Mucosa of gallbladder (tissue), 1 donor: ENCODE results near the gene PPP1R2B. TPM values are rescaled to one million over a fixed set of nuclear protein-coding genes. Genes with fewer than 3 reads are reported as not detected.
A peak's percentile ranks its signal among the peaks of the same experiment; 100 is the strongest.
"Not testable (repeated sequence)": the region's sequence is repeated elsewhere in the genome, so short reads cannot be mapped to it uniquely, and the experiment has no call there.

Source experiments
- DNase-seq: peaks from one replicate; pipeline ENCODE4 v3.0.0-alpha.2; 2020; ENCODE audit warnings: low spot score
- total RNA-seq: library from RNA; stranded (reverse); gene quantifications from one replicate; pipeline ENCODE4 v1.2.1, GENCODE V29; 2021
- donor health status: DM: no; HTN: no; CAD: no.

Gene PPP1R2B
- not detected for total RNA-seq

DNA sequence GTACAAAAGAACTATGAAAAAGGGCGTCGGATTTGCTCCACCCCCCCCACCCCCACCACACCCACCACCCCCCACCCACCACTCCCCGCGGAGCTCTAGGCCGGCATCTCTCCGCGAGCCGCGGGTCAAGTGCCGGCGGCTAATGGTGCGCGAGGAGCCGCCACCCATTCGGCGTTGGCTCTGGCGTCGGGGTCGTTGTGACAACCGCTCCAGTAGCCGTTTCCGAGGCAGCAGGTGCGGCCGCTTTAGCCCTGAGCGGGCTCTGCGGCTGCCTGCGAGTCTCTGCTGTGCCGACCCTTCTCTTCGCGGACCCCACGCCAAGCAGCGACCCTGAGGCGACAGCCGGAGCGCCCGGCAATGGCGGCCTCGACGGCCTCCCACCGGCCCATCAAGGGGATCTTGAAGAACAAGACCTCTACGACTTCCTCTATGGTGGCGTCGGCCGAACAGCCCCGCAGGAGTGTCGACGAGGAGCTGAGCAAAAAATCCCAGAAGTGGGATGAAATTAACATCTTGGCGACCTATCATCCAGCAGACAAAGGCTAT is at the start of gene PPP1R2B:
Gene PPP1R2B, plus strand, starts transcription at position 90 of the 546 bp plus-strand sequence. Its CDS starts 268 bp downstream, at position 358.
- DNase-seq = no peak

DNA sequence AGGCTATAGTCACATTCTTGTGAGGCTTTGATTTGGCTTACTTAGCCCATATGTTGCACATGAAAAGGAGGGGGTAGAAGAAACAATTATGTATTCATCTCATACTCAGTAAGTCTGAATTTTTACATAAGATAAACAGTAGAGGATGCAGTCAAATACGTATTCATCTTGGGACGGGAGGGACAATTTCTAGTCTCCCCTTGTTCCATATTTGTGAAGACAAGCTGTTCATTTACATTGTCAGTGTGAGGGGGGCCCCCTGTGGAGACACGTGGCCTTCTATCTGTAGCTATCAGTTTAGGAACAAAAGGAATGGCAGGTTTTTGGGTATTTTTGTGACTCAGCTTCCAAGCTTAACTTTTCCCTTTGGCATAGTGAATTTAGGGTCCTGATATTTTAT is 49.2 kb upstream of the PPP1R2B start:
- DNase-seq = no peak

DNA sequence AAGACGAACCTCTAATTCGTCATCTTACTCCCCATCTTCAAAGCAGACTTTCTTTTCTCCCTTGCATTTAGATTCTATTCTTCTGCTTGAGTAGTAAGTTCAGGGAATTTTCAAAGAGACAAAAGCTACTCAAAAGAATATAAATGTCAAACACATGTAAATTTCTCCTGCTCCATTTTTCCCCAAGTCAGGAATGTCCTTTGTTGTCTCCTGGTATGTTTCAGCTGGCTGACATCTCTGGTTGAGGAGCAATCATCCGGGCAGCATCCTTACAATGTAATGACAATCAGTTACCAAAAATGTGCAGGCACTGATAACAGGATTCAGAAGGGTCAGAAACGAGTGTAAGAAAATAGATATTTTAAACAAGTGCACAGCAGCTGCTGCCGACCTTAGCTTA is 47.6 kb upstream of the PPP1R2B start:
- no peak for DNase-seq

DNA sequence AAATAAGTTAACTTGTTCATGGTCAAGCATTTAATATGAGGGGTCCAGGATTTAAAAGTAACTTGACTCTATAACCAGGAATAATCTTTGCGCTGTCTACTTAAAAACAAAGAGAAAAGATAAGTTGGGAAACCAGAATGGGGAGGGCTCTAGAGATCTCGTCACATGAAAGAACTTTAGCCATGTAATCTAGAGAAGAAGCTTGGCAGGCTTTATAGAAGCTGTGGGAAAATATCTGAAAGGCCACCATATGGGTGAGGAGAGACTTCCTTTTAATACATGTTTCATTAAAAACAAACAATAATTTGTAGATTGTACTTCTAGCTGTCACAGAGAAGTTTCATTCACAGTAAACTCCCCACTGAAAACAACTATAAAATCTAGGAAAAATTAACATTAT is 46.7 kb upstream of the PPP1R2B start:
- no peak for DNase-seq

DNA sequence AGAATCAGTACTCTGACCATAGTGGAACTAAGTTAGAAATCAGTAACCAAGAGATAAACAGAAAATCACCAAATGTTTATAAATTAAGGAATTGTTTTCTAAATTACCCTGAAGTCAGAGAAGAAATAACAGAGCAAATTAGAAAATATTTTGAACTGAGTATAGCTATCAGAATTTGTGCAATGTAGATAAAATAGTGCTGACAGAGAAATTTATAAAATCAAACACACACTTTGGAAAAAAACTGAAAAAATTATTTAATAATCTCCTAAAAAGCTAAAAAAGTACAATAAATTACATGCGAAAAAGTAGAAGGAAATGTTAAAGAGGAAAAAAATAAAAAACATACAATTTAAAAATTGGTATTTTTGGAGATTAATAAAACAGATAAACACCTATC is 37.1 kb upstream of the PPP1R2B start:
- DNase-seq = no peak

DNA sequence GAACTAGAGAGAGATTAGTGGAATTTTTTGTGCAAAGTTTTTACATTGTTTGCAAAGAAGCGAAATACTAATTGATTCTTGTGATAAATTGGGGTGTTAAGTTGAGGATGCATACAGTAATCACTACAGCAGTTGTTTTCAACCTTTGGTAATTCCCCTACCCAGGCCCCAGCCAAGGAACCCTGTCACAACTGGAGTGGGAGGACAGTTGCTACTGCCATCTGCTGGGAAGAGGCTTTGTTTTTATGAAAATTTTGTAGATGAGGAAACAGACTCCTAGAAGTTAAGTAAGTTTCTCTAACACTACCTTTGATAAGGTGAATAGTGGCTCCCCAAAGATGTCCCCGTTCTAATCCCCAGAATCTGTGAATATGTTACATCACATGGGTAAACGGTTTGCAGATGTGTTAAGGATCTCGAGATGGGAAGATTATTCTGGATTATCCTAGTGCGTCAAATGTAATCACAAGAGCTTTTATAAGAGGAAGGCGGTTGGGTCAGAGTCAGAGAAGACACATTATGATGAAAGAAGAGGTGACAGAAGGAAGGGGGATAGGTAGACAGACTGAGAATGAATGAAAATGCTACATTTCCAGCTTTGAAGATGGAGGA is 34.0 kb upstream of the PPP1R2B start:
- peak; percentile 29 for DNase-seq

DNA sequence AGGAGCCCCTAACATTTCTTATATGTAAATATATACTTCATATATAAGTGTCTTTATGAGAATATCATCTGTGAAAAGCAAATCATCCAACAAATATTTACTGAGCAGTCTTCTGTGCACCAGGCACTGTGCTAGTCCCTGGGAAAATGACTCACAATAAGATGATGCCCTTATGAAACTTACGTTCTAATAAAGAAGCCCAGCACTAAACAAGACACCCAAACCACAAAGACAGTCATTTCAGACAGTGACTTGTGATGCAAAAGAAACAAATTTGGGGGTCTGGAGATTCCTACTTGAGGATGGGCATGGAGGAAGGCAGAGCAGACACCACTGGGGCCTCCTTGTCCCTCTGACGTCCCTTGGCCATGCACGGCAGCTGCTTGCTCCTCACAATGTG is 30.6 kb upstream of the PPP1R2B start:
- DNase-seq = no peak

DNA sequence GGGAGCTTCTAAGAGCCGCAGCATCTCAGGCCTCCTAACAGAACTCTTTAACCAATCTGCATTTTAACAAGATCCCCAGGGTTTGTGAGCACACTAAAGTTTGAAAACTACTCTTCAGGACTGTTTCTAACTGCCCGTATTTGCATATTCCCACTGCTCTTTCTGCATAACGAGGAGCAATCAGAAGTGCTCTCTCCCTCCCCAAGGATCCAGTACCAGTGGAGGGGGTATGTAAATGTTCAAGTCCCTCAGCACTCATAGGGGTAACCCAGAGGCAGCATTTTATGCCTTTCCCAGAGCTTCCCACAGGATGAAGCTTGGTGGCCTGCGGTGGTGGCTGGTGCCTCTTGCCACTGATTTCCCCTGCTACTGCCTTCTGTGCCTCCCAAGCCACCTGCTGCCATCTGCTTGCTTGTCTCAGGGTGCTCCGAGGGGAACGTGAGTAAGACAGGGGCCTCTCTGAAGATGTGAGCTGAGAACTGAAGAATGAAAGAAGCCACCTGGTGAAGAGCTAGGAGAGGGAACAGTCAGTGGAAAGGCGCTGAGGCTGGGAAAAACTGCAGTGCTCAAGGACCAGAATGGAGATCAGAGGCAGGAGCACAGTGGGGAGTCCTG is 30.0 kb upstream of the PPP1R2B start:
- no peak for DNase-seq

DNA sequence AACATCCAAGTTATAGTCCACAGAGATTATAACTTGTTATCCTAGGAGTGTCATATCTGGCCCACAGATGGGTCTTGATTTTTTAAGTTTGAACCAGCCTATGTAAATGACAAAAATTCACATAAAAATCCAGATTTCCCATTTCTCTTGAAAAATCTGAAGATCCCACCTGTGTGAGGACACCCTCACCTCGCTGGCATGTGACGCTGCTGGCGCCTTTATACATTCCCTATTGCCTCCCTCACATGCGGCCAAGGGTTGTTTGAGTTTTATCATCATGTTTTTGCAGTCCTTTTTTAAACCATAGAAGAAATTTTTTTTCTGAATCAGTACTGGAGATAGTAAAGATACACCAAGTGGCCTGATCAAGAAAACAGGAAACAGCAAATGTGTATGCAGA is 25.9 kb upstream of the PPP1R2B start:
- DNase-seq = no peak

DNA sequence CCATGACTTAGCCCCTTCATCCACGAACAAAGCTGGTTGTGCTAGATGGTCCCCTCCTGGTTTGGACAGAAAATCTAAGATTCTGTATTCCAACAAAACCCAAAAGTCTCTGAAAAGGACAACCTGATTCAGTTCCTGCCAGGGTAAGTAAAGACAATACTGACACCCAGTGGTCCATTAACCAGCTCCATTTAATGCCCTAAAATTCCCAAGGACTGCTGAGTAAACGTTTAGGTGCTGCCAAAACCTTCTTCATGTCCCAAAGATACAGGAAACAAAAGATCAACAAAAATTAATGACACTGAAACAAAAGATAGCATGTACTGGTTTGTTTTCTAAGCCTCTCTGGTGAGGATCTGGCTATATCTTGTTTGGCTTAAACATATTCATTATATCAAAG is 25.3 kb upstream of the PPP1R2B start:
- peak; percentile 14 for DNase-seq

DNA sequence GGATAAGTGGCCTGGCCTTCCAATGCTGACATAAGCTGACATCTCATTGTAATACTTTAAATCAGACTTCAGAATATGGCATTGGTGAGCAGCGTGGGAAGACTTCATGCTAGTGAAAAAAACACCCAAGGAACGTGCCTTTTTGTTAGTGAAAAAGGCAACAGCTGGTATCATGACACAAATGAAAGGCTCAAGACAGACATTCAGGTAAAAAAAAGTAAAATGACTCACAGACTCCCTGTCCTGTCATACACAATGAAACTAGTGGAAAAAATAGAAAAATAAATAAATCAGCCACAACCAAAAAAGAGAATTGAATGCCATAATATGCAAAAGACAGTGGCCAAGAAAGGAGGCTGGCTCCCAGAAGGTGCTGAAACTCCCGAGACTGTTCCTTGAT is 24.4 kb upstream of the PPP1R2B start:
- no peak for DNase-seq

DNA sequence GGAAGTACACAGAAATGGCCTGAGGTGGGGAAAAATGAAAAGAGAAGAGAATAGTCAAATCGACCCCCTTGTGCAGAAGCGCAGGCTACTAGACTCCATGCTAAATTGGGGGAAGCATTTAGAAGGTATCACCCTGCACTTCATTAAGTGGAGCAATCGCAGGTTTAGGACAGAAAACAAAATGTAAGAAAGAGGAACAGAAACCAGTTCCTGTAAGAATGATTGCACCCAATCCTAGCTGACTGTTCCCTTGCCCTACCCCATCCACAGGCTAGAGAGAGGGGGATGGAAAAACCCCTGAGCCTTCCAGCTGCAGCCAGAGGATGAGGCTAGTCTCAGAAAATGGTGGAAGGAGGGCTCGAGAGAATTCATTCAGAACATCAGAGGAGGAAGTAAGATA is 23.9 kb upstream of the PPP1R2B start:
- no peak for DNase-seq

DNA sequence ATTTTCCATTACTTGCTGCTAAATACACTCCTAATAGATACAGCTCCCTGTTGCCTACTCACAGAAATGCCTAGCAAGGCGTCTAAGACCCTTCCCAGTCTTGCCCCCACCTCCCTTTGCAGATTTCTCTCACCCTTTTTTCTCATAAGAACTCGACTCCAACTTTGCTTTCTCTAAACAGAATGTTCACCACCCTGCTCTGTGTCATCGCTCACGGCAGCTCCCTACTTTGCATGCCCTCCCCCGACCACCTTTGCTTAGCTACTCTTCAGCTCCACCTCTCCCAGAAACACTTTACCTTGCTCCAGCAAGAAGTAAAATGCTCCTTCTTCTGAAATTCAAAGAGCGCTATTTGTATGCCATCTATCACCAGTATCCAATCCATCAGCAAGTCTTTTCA is 15.2 kb upstream of the PPP1R2B start:
- no peak for DNase-seq

DNA sequence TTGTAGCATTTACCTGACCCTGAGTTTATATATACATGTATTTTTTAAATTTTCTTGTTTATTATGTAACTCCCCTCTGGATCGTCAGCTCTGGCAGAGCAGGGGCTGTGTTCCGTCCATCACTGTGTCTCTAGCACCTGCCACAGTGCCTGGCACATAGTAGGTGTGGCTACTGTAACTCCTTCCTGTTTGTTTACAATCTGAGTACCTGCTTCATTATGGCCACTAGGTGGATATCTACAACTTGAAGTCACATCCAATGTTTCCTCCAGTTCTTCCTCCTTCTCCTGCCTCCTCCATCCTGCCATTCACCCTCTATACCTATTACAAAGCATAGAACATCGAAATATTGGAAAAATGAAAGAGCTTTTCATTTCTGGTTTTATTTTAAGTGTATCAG is 14.2 kb upstream of the PPP1R2B start:
- no peak for DNase-seq

DNA sequence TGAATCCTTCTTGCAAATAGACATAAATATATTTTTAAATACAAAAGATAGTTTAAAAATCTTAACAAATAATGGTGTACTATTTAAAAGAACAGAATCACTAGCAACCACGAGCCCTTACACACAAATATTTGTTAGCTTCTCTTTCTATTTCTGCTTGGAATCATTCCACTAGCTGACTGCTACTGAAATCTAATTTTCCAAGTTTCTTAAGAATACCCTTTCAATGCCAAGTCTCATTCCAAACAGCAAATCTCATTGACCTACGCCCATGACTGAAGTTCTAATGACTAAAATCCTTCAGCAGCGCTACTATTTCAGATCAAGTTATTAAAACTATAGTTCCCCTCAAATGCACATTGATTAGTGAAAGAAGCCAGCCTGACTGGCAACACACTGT is 13.2 kb upstream of the PPP1R2B start:
- DNase-seq = no peak

DNA sequence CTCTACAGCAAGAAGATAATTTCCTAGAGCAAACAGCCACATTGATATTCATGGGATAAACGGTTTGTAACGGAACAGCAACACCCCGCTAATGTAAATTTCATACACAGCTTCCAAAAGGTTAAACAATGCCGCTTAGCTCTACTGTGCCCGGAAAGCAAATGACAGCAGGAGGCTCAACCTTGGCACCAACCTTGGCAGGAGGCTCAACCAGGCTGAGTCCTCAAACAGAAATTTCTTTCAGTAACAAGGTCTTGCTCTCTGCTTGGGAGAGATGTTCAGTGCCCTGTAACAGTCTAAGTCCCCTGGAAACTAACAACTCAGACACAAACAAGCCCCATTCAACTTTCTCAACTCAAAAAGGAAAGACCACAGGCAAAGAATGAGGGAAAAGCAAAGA is 11.1 kb upstream of the PPP1R2B start:
- no peak for DNase-seq

DNA sequence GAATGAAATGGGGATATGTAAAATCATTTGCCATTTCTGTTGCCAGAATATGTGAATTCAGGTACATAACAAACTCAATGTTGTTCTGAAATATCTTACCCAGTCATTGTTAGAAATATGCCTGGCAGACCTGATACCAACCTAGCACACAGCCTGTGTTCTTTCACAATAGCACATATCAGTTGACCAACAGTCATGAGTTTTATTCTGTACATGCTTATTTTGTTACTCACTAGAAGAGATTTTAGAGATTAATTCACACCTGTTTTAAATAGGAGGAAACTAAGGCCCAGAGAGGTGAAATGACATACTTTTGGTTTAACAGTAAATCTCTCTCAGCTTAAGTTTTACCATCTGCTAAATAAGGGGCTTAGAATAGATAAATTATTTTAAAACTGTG is 8.4 kb upstream of the PPP1R2B start:
- no peak for DNase-seq

DNA sequence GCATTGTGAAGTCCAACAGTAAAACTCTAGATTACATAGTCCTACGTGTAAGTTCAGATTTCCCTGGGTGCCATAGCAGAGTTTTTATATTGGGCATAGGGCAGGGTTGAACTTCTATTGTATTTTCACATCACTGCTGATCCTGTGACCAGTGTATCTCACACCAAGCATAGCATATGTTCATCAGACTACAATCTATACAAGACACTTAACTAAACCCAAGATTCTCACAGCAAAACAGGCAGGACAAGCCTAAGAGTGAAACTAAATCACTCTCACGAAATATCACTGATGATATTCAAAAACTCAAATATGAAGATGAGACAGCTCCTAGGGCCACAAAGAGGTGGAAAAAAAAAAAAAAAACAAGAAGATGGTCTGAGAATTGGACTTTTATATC is 3.2 kb upstream of the PPP1R2B start:
- DNase-seq = no peak

DNA sequence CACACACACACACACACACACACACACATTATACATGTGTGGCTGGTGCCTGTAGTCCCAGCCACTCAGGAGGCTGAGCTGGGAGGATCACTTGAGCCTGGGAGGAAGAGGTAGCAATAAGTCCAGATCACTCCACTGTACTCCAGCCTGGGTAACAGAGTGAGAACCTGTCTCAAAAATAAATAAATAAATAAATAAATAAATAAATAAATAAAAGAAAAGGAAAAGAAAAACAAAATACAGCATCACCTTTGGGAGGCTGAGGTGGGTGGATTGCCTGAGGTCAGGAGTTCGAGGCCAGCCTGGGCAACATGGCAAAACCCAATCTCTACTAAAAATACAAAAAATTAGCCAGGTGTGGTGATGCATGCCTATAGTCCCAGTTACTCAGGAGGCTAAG is 1.6 kb upstream of the PPP1R2B start:
- not testable (repeated sequence) for DNase-seq

DNA sequence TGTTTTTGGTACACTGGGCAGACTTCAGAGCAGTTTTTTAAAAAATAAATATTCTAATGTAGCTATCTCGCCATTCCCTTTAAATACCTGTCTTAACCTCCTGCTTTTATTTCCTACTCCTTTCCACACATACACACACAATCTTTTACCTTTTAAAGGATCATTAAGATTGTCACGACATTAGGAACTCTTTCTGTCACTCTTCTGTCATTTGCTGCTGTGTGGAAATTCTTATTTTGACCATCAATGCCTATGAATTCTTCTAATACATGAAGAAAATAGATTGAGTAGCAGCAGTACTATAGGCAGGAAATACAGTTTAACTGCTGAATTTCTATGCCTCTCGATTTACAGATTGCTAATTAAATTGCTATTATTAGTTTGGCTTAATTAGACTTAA is 1.8 kb downstream of the PPP1R2B start:
- DNase-seq = no peak

DNA sequence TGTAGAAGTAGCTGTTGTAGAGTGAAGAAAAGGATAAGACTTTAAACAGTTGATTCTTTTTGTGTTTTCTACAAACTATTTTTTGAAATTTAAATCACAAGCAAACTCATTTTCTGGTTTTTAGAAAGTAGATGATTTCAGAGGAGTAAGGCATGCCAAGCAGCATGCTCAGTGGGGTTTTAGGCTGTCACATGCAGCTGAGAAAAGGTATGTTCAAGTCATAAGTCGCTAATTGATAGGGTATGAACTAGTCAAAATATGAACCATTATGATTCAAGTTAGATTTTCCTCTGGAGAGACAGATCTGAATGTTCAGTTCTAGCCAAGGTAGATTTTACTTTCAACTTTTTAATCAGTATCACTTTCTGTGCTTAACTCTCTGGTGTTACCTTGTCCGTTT is 3.0 kb downstream of the PPP1R2B start:
- not testable (repeated sequence) for DNase-seq

DNA sequence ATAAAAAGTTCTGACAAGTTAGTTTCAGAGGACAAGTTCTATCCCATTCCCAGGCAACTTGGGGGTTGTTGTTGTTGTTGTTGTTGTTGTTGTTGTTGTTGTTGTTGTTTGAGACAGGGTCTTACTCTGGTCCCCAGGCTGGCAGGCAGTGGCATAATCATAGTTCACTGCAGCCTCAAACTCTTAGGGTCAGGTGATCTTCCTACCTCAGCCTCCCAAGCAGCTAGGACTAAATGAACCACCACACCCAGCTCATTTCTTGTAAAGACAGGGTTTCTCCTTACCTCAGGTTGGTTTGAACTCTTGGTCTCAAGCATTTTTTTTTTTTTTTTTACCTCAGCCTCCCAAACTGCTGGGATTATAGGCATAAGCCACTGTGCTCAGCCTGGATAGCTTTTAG is 15.3 kb downstream of the PPP1R2B start:
- no peak for DNase-seq

DNA sequence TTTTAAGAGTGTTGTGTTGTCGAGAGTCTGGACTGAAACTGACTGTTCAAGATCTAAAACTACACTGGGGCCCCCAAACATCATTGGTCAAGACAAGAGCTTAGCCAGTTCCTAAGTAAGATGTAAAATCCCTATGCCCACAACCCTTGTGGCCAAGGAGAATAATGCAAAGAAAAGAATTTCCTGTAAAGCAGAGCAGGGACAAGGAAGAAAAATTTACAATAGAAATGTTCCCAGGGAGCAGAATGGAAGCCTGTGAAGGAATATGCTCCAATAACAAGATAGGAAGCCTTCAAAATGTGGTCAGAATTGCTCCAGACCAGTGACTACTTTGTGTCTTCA is 20.4 kb downstream of the PPP1R2B start:
- no peak for DNase-seq

DNA sequence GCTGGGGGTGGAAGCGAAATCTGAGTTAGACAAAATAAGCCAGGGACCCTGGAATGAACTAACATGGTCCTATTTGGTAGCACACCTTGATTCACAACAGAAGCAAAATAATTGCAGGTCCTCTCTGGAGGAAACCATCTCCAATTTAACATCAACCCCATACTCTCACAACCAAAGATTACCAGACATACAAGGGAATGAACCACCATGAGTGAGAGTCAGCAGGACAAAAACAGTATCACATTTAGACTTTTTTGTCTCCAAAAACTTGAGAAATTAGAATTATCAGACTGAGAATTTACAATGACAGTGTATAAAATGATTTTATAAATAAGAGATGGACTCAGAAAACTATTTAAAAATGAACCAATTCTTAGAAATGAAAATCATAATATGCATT is 21.1 kb downstream of the PPP1R2B start:
- no peak for DNase-seq
